GM12891 (cell line): ENCODE measurements around the gene SDK1.

Experiments used
- POLR2A ChIP-seq: IDR thresholded peaks from 2 replicates; pipeline ENCODE4 v1.6.1; 2011; ENCODE audit warnings: low read depth, low read length, control low read depth
- POLR2AphosphoS5 ChIP-seq: IDR thresholded peaks from 2 replicates; pipeline ENCODE4 v1.6.1; 2011; ENCODE audit warnings: low read depth, low read length, control low read depth
- SPI1 ChIP-seq: IDR thresholded peaks from 2 replicates; pipeline ENCODE4 v1.6.1; 2011; ENCODE audit warnings: low read depth, low read length, control low read depth
- TAF1 ChIP-seq: IDR thresholded peaks from 2 replicates; pipeline ENCODE4 v1.6.1; 2011; ENCODE audit warnings: low read depth, low read length, control low read depth

DNA sequence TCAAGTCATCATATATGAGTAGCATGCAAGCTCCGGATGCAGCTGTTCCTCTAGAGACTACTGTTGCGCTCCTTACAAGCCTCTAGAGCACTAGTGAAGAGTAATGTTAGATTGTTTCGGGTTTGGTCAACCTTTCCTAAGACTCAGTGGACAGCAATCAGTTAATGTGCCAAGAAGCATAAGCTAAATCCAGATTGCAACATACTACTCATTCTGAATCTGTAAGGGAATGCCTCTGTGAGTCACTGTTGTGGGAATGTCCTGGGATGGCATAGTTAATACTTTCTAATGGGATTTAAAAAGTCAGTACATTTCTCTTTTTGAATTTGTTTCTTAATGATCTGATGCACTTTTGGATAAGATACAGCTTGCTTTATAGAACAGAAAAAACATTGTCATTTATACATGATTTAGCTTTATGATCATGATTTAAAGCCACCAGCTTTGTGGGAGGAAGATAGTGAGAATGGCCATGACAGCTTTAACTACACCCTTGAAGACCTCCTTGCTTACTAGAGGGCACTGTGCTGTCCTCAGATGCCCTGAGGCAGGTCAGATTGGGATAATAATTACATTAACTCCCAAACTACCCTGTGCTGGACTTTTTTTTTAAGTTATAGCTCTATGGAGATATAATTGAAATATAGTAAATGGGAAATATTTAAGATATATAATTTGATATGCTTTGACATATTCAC, 138.4 kb downstream of the SDK1 start:
- TF ChIP-seq POLR2A (no peak), TAF1 (no peak), POLR2AphosphoS5 (no peak), SPI1 (no peak)
